Gastroesophageal sphincter (tissue), 4 donors: ENCODE measurements around the gene SLC8A2. TPM values are rescaled to one million over a fixed set of nuclear protein-coding genes. Genes with fewer than 3 reads are reported as not detected.
"Not testable (repeated sequence)": the region's sequence is repeated elsewhere in the genome, so short reads cannot be mapped to it uniquely, and the experiment has no call there.

Experiments
- ATAC-seq: fragments of 150-250 bp; one replicate; pipeline ENCODE4 v1.9.1; 2016; ENCODE audit warnings: mild to moderate bottlenecking, moderate library complexity
- H3K27ac ChIP-seq, 4 donors: fragments of 200-600 bp; sonication (generic) in 3 of 4; 1 replicate in 3 of 4; 2 replicates in 1 of 4; pipeline ENCODE4 v1.5.1; 2016 to 2019
- H3K27me3 ChIP-seq: fragments of 200-600 bp; sonication (generic); one replicate; pipeline ENCODE4 v1.5.1; 2019
- H3K36me3 ChIP-seq, 2 donors: fragments of 200-600 bp; sonication (generic); one replicate each; pipeline ENCODE4 v1.5.1; 2019; ENCODE audit warnings: control low read depth in 1 of 2
- H3K4me1 ChIP-seq, 3 donors: fragments of 200-600 bp; sonication (generic); 1 replicate in 2 of 3; 2 replicates in 1 of 3; pipeline ENCODE4 v1.5.1; 2016 to 2019; ENCODE audit warnings: control low read depth in 2 of 3
- H3K4me3 ChIP-seq, 2 donors: fragments of 200-600 bp; sonication (generic); one replicate each; pipeline ENCODE4 v1.5.1; 2019; ENCODE audit warnings: mild to moderate bottlenecking in 1 of 2, moderate library complexity in 1 of 2
- H3K9me3 ChIP-seq, 3 donors: fragments of 200-600 bp; sonication (generic); one replicate each; pipeline ENCODE4 v1.5.1; 2017 to 2019; ENCODE audit warnings: control low read depth in 2 of 3
- CTCF ChIP-seq, 4 experiments: fragments of 200-600 bp in 2 of 4; fragments of 450-650 bp in 2 of 4; sonication (generic) in 1 of 4; IDR thresholded peaks; one replicate each; pipeline ENCODE4 v1.5.1; 2017 to 2019; ENCODE audit warnings: antibody characterized with exemption in 4 of 4, mild to moderate bottlenecking in 2 of 4, moderate library complexity in 2 of 4
- EP300 ChIP-seq: sonication (generic); formaldehyde crosslinking; IDR thresholded peaks from one replicate; pipeline ENCODE4 v1.6.1; 2017; ENCODE audit warnings: antibody characterized with exemption, mild to moderate bottlenecking
- POLR2A ChIP-seq, 2 donors: fragments of 450-650 bp; IDR thresholded peaks; one replicate each; pipeline ENCODE4 v1.6.1; 2017; ENCODE audit warnings: antibody characterized with exemption in 2 of 2, mild to moderate bottlenecking in 2 of 2, moderate library complexity in 1 of 2
- POLR2AphosphoS5 ChIP-seq: sonication (generic); formaldehyde crosslinking; IDR thresholded peaks from one replicate; pipeline ENCODE4 v1.6.1; 2017; ENCODE audit warnings: antibody characterized with exemption
- WGBS, 2 donors: methylation state at CpG; one replicate each; pipeline ENCODE4 v1.1.5; 2018; ENCODE audit warnings: low coverage in 1 of 2; 5-methylcytosine and 5-hydroxymethylcytosine counted together
- total RNA-seq, 4 donors: library from RNA; depleted of rRNA; stranded (reverse); fragments of >200 nt; gene quantifications; one replicate each; pipeline ENCODE4 v1.1.0, GENCODE V29; 2016

Gene SLC8A2
- total RNA-seq, 4 donors from 2014 or later, result 6.5 to 19.9 (median 9.5) TPM

GRCh38 chr19:47490031-47490430 is 18.3 kb upstream of the SLC8A2 start:
- Histone ChIP-seq H3K36me3 (peaks cover 0 to 92% of the 10 kb centered on the region in 2 donors), H3K4me3 (no peak overlapping the region), H3K27me3 (no peaks in the 10 kb centered on the region), H3K9me3 (no peaks in the 10 kb centered on the region), H3K27ac (no peak overlapping the region), H3K4me1 (peaks cover 0 to 4% (median under 1%) of the 10 kb centered on the region in 3 donors)
- WGBS, 2 donors, result 64 to 77% methylated on average over 3 to 5 of the region's 7 CpGs
- TF ChIP-seq POLR2A (IDR thresholded peaks at IDR 0.05), result no peak
- TF ChIP-seq EP300, result no peak
- no peak for TF ChIP-seq CTCF (IDR thresholded peaks at IDR 0.05)
- no peak for TF ChIP-seq POLR2AphosphoS5
- ATAC-seq, result no peak

GRCh38 chr19:47489072-47489914 is 17.6 kb upstream of the SLC8A2 start:
- ATAC-seq, result no peak
- 48% methylated on average over 8 of the region's 17 CpGs; no CpG with 5 or more reads in 1 of the 2 donors for WGBS, 2 donors
- Histone ChIP-seq H3K27ac (no peak overlapping the region), H3K4me3 (no peak overlapping the region), H3K27me3 (no peaks in the 10 kb centered on the region), H3K36me3 (peaks cover 0 to 88% of the 10 kb centered on the region in 2 donors), H3K4me1 (peaks cover 0 to 11% (median 5%) of the 10 kb centered on the region in 3 donors), H3K9me3 (no peaks in the 10 kb centered on the region)
- no peak for TF ChIP-seq POLR2AphosphoS5

- H3K4me3 ChIP-seq, result no peak overlapping the region
- no peak for ATAC-seq
- 53% methylated on average over 5 of the region's 19 CpGs; no CpG with 5 or more reads in 1 of the 2 donors for WGBS, 2 donors
- H3K27me3 ChIP-seq, result no peaks in the 10 kb centered on the region
- no peaks in the 10 kb centered on the region for H3K9me3 ChIP-seq
- TF ChIP-seq EP300, result no peak
- H3K4me1 ChIP-seq, result peaks cover 0 to 23% (median 8%) of the 10 kb centered on the region in 3 donors
- H3K36me3 ChIP-seq, result peaks cover 0 to 73% of the 10 kb centered on the region in 2 donors
- no peak overlapping the region for H3K27ac ChIP-seq
Measured at GRCh38 chr19:47487551-47488515, 16.1 kb upstream of the SLC8A2 start.

GRCh38 chr19:47486900-47487299 is 15.2 kb upstream of the SLC8A2 start:
- ATAC-seq, result no peak
- H3K9me3 ChIP-seq, result no peaks in the 10 kb centered on the region
- peaks cover 0 to 64% of the 10 kb centered on the region in 2 donors for H3K36me3 ChIP-seq

GRCh38 chr19:47486220-47486619 is 14.5 kb upstream of the SLC8A2 start:
- Histone ChIP-seq H3K36me3 (peaks cover 0 to 57% of the 10 kb centered on the region in 2 donors), H3K4me1 (peaks cover 0 to 23% (median 8%) of the 10 kb centered on the region in 3 donors)
- not testable (repeated sequence) for H3K4me3 ChIP-seq, H3K27ac ChIP-seq, H3K9me3 ChIP-seq, ATAC-seq, H3K27me3 ChIP-seq
- 88 to 90% methylated on average over 8 to 11 of the region's 13 CpGs for WGBS, 2 donors

More at GRCh38 chr19:47486900-47487299, 15.2 kb upstream of the SLC8A2 start:
- no peak overlapping the region for H3K27ac ChIP-seq
- no peak for TF ChIP-seq EP300
- no peak for TF ChIP-seq POLR2AphosphoS5
- WGBS, 2 donors, result 0 to 67% methylated on average over 1 of the region's 9 CpGs
- H3K4me3 ChIP-seq, result no peak overlapping the region
- peaks cover 0 to 23% (median 8%) of the 10 kb centered on the region in 3 donors for H3K4me1 ChIP-seq
- no peaks in the 10 kb centered on the region for H3K27me3 ChIP-seq

- WGBS, 2 donors, result 68 to 85% methylated on average over 2 to 5 of the region's 6 CpGs
- Histone ChIP-seq H3K27me3 (peaks cover 2% of the 10 kb centered on the region), H3K36me3 (peaks cover 0 to 48% of the 10 kb centered on the region in 2 donors), H3K4me1 (peaks cover 0 to 25% (median 8%) of the 10 kb centered on the region in 3 donors), H3K27ac (peak overlapping the region in 3 of 4 donors; percentile 92 to 93 (median 93)), H3K9me3 (no peaks in the 10 kb centered on the region), H3K4me3 (no peak overlapping the region)
- ATAC-seq, result no peak
- no peak for TF ChIP-seq POLR2A (IDR thresholded peaks at IDR 0.05)
- no peak for TF ChIP-seq POLR2AphosphoS5
- no peak for TF ChIP-seq EP300
- no peak for TF ChIP-seq CTCF (IDR thresholded peaks at IDR 0.05)
Measured at GRCh38 chr19:47485210-47485609, 13.5 kb upstream of the SLC8A2 start.
